WI38 (cell line): ENCODE data around the gene AMIGO1.

Experiments used
- H3K4me3 ChIP-seq: 2 replicates; pipeline ENCODE4 v1.5.1; 2011; ENCODE audit warnings: low read depth, mild to moderate bottlenecking, control low read depth, low read length
- CTCF ChIP-seq: IDR thresholded peaks from 2 replicates; pipeline ENCODE4 v1.5.1; 2012; ENCODE audit warnings: low read depth, mild to moderate bottlenecking, control low read depth, low read length

The AMIGO1 gene

GRCh38 chr1:109495738-109496137 is 13.8 kb downstream of the AMIGO1 start:
- no peak for TF ChIP-seq CTCF
- H3K4me3 ChIP-seq = no peak overlapping the region

GRCh38 chr1:109493805-109494539 is 15.6 kb downstream of the AMIGO1 start, which contains the start of gene CYB561D1:
TSS of gene CYB561D1 (plus strand) at chr1:109494094. CDS start at chr1:109494140, 46 bp downstream.
- H3K4me3 ChIP-seq = peak within 1 kb of the TSS; percentile 91

GRCh38 chr1:109493227-109493626 is 16.3 kb downstream of the AMIGO1 start:
- TF ChIP-seq CTCF = no peak
- H3K4me3 ChIP-seq = no peak overlapping the region

More at GRCh38 chr1:109493805-109494539, 15.6 kb downstream of the AMIGO1 start, which contains the start of gene CYB561D1:
- TF ChIP-seq CTCF = peak; percentile 88

GRCh38 chr1:109492779-109493178 is 16.7 kb downstream of the AMIGO1 start:
- no peak for TF ChIP-seq CTCF
- H3K4me3 ChIP-seq = no peak overlapping the region

GRCh38 chr1:109491372-109491771 is 18.2 kb downstream of the AMIGO1 start:
- TF ChIP-seq CTCF = no peak
- H3K4me3 ChIP-seq = no peak overlapping the region

GRCh38 chr1:109490934-109491302 is 18.6 kb downstream of the AMIGO1 start:
- H3K4me3 ChIP-seq = no peak overlapping the region
- TF ChIP-seq CTCF = no peak

- TF ChIP-seq CTCF = peak; percentile 87
- no peak overlapping the region for H3K4me3 ChIP-seq
Observed at GRCh38 chr1:109490029-109490933, 19.2 kb downstream of the AMIGO1 start.
